HT-29 (cell line): ENCODE data around the gene PPIL6. TPM values are rescaled to one million over a fixed set of nuclear protein-coding genes. Genes with fewer than 3 reads are reported as not detected.

ENCODE experiments used
- DNase-seq: peaks from one replicate; pipeline ENCODE4 v3.0.0-alpha.2; 2015; ENCODE audit warnings: low spot score
- total RNA-seq: library from RNA; depleted of rRNA; stranded (reverse); fragments of >200 nt; shearing (Covaris generic); gene quantifications from 2 replicates; pipeline ENCODE4 v1.2.3, GENCODE V29; 2014

The PPIL6 gene
- total RNA-seq, 1 experiment from 2014 or later, result 0.48 TPM

DNA sequence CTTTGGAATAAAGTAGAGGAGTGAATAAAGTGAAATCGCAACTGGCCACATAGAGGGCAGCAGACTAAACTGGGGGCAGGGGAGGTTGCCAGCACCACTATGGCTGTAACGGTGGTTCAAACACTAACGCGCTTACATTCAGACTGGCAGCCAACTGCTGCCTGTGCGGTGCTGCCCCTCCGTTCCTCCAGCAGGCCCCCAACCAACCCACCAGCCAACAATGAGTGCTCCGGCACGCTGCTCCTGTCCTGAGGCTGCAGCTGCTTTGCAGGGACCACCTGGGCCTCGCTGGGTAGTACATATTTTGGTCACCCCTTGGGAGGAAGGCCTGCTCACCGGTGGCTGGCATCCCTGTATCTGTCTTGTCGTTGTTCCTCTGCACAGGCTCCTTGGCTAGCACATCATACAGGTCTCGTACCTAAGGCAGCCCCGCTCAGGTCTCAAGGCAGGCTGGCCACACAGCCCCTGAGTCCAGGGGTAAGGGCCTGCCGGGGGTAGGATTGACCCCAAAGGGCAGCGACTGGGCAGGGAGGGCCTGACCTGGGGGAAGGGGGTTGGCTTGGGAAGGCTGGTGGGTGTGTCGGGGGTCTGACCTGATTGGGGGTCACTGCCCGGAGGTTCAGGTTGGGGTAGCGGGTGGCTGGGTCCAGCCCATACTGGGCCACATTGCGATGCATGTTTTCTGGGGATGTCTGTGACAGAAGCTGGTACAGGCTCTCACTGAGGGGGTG lies 8.8 kb upstream of the PPIL6 start:
- DNase-seq, result no peak

DNA sequence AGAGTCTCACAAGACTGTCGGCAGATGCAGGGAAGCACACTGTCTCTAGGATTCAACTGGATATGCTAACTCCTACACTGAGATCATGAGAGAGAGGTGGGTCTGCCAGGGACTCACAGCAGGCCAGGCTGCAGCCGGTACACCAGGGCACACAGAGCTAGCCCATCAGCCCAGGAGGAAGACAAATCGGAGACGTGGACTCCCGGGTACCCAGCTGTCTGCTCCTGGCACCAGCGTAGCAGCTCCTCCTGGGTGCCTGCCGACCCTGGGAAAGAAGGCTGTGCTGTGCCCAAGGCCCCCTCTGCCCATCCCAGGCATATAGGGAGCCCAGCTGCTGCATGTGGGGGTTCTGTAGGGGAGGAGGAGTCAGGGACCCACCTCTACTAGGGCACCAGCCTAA lies 8.2 kb upstream of the PPIL6 start:
- DNase-seq, result no peak

- DNase-seq, result no peak
Measured at GRCh38 chr6:109447878-109448555, 7.6 kb upstream of the PPIL6 start.

- DNase-seq, result no peak
Measured at GRCh38 chr6:109447087-109447486, 6.7 kb upstream of the PPIL6 start.

GRCh38 chr6:109446541-109446940 lies 6.1 kb upstream of the PPIL6 start:
- DNase-seq, result no peak

DNA sequence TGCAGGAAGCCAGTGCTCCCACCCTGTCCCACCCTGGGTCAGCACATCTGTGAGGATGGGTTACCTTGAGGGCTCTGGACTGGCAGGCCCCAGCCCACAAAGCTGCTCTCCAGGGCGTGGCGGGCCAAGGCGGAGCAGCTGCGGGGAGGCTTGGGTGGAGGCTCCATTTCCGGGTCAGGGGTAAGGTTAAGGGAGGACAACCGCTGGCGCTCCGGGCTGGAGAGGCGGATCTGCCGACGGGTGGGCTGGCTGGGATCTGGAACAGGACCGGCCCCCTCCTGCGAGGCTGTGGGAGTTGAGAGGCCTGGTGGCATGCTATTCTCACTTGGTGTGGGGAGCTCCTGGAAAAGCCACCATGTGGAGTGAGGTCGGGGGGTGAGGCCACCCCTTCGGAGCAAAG lies 5.6 kb upstream of the PPIL6 start:
- peak; percentile 53 for DNase-seq

GRCh38 chr6:109445382-109445781 lies 5.0 kb upstream of the PPIL6 start:
- no peak for DNase-seq

- DNase-seq, result no peak
Measured at GRCh38 chr6:109443425-109443950, 3.1 kb upstream of the PPIL6 start.

DNA sequence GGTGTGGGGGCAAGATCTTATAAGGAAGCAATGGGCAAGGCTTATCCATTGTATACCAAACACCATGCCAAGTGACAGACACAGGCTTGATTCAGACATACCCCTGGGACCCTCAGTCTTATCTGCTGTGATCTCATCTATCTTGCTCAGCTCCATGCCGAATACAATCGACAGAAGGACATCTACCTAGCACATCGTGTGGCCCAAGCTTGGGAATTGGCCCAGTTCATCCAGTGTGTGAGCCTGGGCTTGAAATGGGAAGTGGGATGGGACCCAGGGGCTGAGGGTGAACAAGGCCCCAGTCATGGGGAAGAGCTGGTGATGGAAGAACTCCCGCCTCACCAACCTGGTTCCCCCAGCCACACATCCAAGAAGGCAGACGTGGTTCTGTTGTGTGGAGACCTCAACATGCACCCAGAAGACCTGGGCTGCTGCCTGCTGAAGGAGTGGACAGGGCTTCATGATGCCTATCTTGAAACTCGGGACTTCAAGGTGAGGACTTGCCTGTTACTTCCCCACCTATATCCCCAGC lies 2.0 kb upstream of the PPIL6 start:
- no peak for DNase-seq

DNA sequence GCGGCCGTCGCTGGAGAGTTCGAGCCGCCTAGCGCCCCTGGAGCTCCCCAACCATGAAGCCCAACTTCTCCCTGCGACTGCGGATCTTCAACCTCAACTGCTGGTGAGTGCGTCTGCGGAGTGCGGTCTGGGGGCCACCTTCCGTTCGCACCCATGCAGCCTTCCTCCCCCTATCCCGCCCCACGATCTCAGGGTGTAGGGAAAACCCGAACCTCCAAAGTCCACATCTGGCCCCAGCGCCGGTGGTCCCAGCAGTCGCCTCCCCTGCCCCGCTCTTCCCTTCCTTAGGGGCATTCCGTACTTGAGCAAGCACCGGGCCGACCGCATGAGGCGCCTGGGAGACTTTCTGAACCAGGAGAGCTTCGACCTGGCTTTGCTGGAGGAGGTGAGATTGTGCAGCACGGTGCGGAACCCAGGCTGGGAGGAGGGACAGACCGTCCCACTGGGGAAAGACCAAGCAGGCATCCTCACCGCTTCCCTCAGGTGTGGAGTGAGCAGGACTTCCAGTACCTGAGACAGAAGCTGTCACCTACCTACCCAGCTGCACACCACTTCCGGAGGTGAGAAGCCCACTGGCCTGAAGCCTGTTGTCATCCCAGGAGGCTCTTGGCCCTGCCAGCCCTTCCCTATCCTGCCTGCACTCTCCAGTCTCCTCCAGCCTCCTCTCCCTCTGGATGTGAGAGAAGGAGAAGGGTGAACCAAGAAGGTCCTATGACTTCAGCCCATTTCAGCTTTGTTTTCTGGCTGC lies 815 bp upstream of the PPIL6 start:
- peak; percentile 75 for DNase-seq

DNA sequence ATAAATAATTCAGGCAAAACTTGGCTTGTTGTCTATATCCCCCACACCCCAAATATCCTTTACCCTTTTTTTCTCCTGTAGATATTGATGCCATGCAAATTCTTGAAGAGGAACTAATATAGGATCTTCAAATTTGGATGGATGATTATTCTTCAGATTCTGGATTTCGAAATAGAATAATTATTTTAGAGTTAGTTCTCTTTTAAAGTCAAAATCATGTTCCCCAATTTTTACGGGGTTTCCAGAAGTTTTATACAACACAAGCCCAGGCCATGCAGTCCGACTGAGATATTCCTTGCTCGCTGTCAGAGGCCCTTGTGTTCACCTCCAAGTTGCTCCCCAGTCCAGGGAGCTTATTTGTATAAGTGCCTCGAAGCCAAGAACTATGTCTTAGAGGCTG lies 4.4 kb downstream of the PPIL6 start:
- no peak for DNase-seq

DNA sequence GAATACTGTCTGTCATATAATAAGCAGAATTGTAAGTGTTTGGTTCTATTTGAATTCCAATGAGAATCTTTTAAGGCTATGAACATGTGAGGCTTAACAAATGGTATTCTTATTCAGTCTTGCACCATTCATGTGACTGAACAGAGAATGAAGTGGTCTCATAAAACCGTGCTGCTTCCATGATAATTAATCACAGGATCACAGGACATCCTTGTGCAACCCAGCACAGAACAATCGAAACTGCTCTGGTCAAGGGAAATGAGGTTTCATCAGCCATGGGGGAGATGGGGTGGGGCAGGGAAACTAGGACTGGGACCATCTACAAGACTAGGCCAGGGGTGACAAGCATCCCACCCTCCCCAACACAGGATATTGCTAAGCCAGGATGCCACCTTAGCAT lies 6.0 kb downstream of the PPIL6 start:
- no peak for DNase-seq

DNA sequence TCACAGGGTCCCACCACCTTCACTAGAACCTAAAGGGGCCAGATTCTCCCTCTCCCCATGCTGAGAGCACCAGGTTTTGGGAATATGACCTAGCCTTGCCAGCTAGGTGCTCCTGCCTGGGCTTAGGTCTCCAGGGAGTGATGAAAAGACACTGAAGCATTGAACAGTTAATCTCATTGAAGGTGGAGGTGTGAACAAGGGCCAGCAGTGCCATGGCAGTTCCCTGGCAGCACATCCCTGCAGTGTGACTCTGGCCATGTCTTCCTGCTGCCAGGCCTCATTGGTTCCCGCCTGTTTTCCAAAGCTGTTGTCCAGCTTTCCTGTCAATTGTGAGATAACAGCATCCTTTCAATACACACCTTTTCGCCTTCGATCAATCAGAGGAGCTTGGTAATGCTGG lies 10.9 kb downstream of the PPIL6 start:
- DNase-seq, result no peak

GRCh38 chr6:109428889-109429477 lies 11.4 kb downstream of the PPIL6 start:
- no peak for DNase-seq

GRCh38 chr6:109424946-109425345 lies 15.5 kb downstream of the PPIL6 start:
- no peak for DNase-seq

DNA sequence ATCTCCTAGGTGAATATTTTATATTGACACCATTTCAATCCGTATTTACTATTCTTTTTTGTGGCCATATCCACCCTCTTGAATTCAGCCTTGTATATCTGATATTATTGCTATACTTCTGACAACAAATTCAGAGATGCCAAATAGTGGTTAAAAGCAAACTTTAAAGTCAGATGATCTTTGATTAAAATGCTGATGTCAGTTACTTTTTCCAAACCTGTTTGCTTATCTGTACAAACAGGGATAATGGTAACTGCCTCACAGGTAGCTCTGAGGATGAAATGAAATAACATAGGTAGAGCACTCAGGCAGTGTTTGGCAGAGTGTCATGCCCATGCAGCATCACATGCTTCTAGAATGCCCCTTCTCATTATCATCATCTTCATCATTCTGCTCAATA lies 19.2 kb downstream of the PPIL6 start:
- DNase-seq, result no peak

- no peak for DNase-seq
Measured at GRCh38 chr6:109420751-109421150, 19.7 kb downstream of the PPIL6 start.

DNA sequence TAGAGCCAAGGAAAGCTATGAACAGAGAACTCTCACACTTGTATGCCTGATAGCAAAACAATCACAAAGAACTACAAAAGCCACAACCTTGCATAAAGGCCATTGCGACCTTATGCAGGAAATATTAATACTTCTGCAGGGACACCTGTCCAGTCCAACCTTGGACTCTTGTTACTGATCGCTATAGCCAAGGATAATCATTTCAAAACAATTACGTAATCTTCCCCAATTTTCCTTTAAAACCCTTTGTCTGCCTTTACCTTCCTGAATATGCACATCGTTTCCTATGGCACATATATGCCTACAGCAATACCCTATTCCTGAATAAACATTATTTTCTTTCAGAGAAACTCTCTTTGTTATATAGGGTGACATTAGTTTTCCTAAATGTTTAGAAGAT lies 22.8 kb downstream of the PPIL6 start:
- no peak for DNase-seq

DNA sequence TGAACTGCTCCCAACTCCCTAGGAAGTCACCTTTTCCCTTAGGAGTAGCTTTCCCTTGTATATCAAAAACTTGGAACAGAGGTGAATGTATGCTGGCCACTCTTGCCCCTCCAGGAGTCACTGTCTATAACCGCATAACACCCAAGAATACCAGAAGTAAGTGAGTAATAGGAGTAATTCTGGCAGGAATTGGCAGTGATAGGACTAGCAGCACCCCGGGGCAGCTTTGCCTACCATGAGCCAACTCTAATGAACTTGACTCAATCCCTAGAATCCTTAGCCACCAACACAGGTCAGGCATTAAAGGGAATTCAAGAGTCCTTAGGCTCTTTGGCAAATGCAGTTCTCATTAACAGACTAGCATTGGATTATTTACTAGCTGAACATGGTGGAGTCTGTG lies 29.4 kb downstream of the PPIL6 start:
- no peak for DNase-seq

DNA sequence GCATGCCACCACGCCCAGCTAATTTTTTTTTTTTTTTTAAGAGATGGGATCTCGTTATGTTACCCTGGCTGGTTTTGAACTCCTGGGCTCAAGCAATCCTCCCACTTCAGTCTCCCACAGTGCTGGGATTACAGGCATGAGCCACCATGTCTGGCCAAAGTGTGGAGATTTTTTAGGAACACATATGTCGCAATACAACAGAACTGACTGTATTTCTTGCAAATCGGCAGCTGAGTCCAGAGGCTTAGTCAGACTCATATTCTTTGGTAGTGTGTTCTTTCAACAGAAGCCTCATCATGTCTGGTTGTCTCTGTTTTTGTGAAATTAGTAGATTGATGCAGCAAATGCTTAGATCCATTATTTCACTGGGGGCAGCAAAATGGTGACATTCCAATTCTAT lies 34.2 kb downstream of the PPIL6 start:
- DNase-seq, result no peak

DNA sequence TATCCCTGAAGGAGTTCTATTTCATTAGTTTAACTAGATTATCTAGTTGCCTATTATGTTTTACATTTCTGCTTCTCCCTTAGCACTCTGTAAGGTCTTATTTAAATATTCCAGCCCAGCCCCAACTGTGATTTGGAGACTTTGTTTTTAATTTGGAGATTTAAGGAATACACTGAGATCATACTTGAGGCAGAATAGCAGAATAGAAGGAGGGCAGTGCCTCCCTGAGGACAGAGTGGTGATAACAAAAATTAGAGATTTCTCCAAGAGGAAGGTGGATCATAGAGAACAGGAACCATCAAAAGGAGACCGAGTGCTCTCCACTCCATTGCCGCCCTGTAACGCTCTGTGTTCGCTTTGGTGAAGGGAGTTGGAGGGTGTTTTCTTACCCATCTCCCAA lies 43.4 kb downstream of the PPIL6 start:
- DNase-seq, result peak; percentile 65
